ENCODE measurements around the gene IGSF3.
A peak's percentile ranks its signal among the peaks of the same experiment; 100 is the strongest.

IGSF3 gene

GRCh38 chr1:116667575-116668105 is at the start of gene IGSF3:
TSS of gene IGSF3 (minus strand) at chr1:116667733. CDS start at chr1:116666326, 1,407 bp downstream.
- DNase-seq (ENCODE audit: low read depth in 2 of 2) = peak in 1 of 2 donors; percentile 12

- no peak for DNase-seq (ENCODE audit: low read depth in 2 of 2)
These were observed 49.8 kb upstream of the IGSF3 start for GRCh38 chr1:116717318-116717717.

- no peak for DNase-seq (ENCODE audit: low read depth in 2 of 2)
These were observed 48.9 kb upstream of the IGSF3 start for GRCh38 chr1:116716391-116716790.

GRCh38 chr1:116713474-116713873 is 45.9 kb upstream of the IGSF3 start:
- DNase-seq (ENCODE audit: low read depth in 2 of 2) = no peak

- DNase-seq (ENCODE audit: low read depth in 2 of 2) = no peak
These were observed 45.0 kb upstream of the IGSF3 start for GRCh38 chr1:116712510-116712909.

GRCh38 chr1:116711263-116711840 is 43.8 kb upstream of the IGSF3 start:
- DNase-seq (ENCODE audit: low read depth in 2 of 2) = no peak

GRCh38 chr1:116710420-116711262 is 43.1 kb upstream of the IGSF3 start:
- DNase-seq (ENCODE audit: low read depth in 2 of 2) = no peak

- no peak for DNase-seq (ENCODE audit: low read depth in 2 of 2)
These were observed 42.2 kb upstream of the IGSF3 start for GRCh38 chr1:116709666-116710167.

- DNase-seq (ENCODE audit: low read depth in 2 of 2) = no peak
These were observed 40.8 kb upstream of the IGSF3 start for GRCh38 chr1:116708255-116708900.

GRCh38 chr1:116706841-116707240 is 39.3 kb upstream of the IGSF3 start:
- DNase-seq (ENCODE audit: low read depth in 2 of 2) = no peak

- DNase-seq (ENCODE audit: low read depth in 2 of 2) = no peak
These were observed 38.6 kb upstream of the IGSF3 start for GRCh38 chr1:116706123-116706522.

GRCh38 chr1:116704278-116704677 is 36.7 kb upstream of the IGSF3 start:
- no peak for DNase-seq (ENCODE audit: low read depth in 2 of 2)

GRCh38 chr1:116699605-116700004 is 32.1 kb upstream of the IGSF3 start:
- no peak for DNase-seq (ENCODE audit: low read depth in 2 of 2)

- DNase-seq (ENCODE audit: low read depth in 2 of 2) = no peak
These were observed 30.7 kb upstream of the IGSF3 start for GRCh38 chr1:116698244-116698595.

- no peak for DNase-seq (ENCODE audit: low read depth in 2 of 2)
These were observed 30.2 kb upstream of the IGSF3 start for GRCh38 chr1:116697548-116698243.

- no peak for DNase-seq (ENCODE audit: low read depth in 2 of 2)
These were observed 27.0 kb upstream of the IGSF3 start for GRCh38 chr1:116694524-116694923.

- DNase-seq (ENCODE audit: low read depth in 2 of 2) = no peak
These were observed 26.4 kb upstream of the IGSF3 start for GRCh38 chr1:116693759-116694480.

- DNase-seq (ENCODE audit: low read depth in 2 of 2) = no peak
These were observed 25.3 kb upstream of the IGSF3 start for GRCh38 chr1:116692879-116693278.

GRCh38 chr1:116690849-116691406 is 23.4 kb upstream of the IGSF3 start:
- DNase-seq (ENCODE audit: low read depth in 2 of 2) = no peak

GRCh38 chr1:116690396-116690848 is 22.9 kb upstream of the IGSF3 start:
- no peak for DNase-seq (ENCODE audit: low read depth in 2 of 2)
